DMS 273 (cell line): ENCODE results near the gene TTC38.
A peak's percentile ranks its signal among the peaks of the same experiment; 100 is the strongest.
"Not testable (repeated sequence)": the region's sequence is repeated elsewhere in the genome, so short reads cannot be mapped to it uniquely, and the experiment has no call there.

Experiments used
- DNase-seq: peaks from one replicate; lab custom pipeline; 2025; ENCODE audit not compliant: unreplicated experiment; lab: John Stamatoyannopoulos, UW

The TTC38 gene

GRCh38 chr22:46295277-46295971 is 27.6 kb downstream of the TTC38 start:
- no peak for DNase-seq

DNA sequence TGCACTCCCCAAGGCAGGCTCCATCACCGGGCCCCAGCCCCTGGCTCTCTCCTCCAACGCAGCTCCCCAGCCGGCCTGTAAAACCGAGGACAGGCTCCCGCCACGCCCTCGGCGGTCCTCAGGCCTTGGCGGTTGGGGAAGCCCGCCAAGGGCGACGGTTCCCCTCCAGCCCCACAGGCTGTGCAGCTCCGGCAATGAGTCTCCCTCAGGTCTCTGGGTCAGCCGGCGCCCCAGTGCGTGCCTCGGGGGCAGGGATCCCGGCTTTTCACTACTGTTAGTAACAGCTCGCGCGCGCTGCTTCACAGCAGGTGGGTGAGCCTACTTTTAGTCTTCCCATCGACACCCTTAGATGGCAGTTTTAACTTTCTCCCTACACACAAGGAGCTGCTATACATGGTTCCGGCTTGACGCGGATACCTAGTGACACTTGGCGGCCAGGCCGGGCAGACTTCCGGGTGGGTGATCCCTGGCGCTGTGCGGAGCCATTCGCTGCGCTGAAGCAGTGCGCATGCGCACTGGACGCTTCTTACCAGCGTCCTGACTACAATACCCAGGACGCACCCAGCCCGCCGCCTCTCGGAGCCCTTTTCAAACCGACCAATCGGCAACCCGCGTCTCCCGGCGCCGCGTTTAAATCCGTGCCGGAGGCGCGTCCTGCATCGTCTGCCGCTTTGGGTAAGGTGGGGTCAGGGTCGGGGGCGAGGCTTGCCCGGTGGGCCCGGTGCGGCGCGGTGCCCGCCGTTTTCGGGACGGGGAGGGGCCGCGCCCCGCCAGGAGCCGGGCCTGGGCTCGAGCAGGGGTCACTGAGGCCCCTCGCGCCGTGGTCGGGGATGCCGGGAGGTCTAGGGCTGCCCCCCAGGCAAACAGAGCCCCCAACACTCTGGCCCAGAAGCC is 28.7 kb downstream of the TTC38 start, which contains the start of gene GTSE1:
Gene GTSE1, plus strand, starts transcription at position 614 of the 894 bp plus-strand sequence. CDS start 531 bp downstream, outside the sequence.
- DNase-seq, result peak; percentile 98

- peak; percentile 62 for DNase-seq
Measured at GRCh38 chr22:46297151-46297812, 29.5 kb downstream of the TTC38 start.

DNA sequence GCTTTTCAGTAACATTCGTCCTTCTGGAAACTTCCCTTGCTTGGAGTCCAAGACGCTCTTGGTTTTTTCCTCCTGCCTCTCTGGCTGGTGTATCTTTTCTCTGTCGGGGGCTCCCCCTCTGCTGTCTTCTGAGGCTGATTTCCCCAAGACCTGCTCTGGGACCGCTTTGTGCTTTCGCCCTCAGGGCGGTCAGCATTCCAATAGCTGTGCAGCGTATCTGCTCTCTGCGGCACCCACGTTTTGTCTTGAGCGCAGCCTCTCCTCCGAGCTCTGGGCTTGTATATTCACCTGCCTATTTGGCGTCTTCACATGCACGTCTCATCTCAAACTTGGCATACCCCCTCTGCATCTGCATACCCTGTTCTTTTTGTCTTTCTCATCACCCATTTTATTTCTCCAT is 31.3 kb downstream of the TTC38 start:
- DNase-seq, result no peak

- no peak for DNase-seq
Measured at GRCh38 chr22:46300491-46300890, 32.7 kb downstream of the TTC38 start.

DNA sequence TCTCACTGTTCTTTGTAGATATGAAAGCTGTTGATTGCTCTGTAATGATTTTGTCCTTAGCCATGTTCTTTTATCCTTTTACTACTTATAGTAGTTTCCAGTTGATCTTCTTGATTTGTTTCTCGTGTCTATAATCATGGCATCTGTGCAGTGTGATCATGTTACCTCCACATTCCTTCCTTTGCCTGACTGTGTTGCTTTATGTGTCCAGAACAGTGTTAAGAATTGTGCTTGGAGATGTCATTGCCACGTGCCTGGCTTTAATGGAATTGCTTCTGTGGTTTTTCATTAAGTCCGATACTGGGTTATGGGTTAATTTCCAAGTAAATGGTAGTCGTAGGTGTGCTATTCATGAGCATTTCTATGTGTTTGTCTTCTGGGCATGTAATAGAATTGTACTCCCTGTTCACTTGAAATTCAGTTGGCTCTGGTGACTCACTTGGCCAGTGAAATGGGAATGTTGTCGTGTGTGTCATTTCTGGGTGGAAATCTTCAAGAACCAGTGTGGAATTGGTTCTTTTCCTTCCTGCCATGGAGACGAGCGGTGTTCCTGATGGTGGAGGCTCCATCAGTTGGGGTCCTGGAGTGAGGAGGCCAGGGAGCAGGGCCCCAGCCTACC is 35.6 kb downstream of the TTC38 start:
- no peak for DNase-seq

GRCh38 chr22:46308283-46308988 is 40.6 kb downstream of the TTC38 start:
- DNase-seq, result no peak

- no peak for DNase-seq
Measured at GRCh38 chr22:46309526-46310085, 41.8 kb downstream of the TTC38 start.

DNA sequence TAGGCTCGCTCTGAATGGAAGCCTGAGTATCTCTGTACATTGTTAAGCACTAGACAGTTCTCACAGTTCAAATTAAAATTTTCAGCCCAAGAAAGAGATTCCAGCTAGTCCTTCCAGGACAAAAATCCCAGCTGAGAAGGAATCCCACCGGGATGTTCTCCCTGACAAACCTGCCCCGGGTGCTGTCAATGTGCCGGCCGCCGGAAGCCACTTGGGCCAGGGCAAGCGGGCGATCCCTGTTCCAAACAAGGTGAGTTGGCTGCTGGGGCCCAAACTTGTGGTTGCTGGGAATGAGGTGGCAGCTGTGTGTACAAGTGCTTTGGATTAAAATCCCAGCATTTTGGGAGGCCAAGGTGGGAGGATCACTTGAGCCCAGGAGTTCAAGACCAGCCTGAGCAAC is 44.2 kb downstream of the TTC38 start:
- DNase-seq, result no peak

DNA sequence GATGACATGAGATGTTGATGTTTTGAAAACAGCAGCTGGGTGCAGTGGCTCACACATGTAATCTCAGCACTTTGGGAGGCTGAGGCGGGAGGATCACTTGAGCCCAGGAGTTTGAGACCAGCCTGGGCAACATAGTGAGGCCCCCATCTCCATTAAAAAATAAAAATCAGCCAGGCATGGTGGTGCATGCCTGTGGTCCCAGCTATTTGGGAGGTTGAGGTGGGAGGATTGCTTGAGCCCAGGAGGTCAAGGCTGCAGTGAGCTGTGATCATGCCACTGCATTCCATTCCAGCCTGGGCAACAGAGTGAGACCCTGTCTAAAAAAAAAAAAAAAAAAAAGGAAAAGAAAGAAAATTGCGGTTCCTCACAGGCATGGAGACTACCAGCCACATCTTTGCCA is 45.0 kb downstream of the TTC38 start:
- DNase-seq, result not testable (repeated sequence)

- DNase-seq, result no peak
Measured at GRCh38 chr22:46315976-46316375, 48.2 kb downstream of the TTC38 start.

- DNase-seq, result no peak
Measured at GRCh38 chr22:46317646-46318045, 49.8 kb downstream of the TTC38 start.

- DNase-seq, result no peak
Measured at GRCh38 chr22:46318576-46318975, 50.8 kb downstream of the TTC38 start.

GRCh38 chr22:46319319-46319718 is 51.5 kb downstream of the TTC38 start:
- DNase-seq, result no peak

DNA sequence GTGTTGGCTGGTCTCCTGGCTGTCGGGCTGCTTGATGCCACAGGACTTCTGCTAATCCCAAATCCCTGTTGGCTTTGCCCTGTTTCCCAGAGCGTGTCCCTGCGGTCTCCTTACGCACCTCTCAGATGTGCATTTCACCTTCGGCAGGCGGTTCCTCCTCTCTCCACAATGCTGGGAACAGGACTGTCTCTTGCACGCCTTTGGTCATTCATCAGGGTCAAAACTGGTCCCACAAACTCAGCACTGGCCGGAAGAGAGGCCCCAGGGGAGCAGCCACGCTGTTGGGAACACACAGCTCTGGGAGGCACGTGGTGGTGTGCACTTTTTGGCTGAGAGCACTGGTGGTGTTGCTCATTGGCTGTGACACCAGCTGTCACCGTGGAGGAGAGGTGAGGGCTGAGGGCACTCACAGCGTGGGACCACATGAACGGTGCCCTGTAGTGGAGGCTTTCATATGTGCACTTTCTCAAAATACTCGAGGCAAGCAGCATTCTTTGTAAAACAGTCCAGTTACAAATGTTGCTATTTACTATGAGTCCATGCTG is 52.4 kb downstream of the TTC38 start:
- DNase-seq, result no peak

GRCh38 chr22:46320716-46321386 is 53.0 kb downstream of the TTC38 start:
- DNase-seq, result no peak

- no peak for DNase-seq
Measured at GRCh38 chr22:46322711-46323110, 54.9 kb downstream of the TTC38 start.

DNA sequence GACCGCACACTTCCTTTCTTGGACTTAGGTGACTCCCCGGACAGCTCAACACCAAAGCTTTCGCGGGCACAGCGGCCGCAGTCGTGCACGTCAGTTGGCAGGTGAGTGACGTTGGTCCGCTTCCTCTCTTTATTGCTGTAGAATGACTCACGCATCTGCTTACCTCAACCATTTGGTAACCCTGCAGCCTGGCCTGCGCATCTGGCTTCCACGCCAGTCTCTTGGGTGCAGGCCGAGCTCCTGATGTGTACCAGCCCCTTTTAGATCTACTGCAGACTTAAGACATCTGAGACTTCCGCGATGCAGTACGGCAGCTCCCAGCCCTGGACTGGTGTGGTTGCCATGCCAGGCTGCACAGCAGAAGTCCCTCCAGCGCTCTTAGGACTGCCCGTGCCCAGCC is 55.4 kb downstream of the TTC38 start:
- DNase-seq, result no peak

DNA sequence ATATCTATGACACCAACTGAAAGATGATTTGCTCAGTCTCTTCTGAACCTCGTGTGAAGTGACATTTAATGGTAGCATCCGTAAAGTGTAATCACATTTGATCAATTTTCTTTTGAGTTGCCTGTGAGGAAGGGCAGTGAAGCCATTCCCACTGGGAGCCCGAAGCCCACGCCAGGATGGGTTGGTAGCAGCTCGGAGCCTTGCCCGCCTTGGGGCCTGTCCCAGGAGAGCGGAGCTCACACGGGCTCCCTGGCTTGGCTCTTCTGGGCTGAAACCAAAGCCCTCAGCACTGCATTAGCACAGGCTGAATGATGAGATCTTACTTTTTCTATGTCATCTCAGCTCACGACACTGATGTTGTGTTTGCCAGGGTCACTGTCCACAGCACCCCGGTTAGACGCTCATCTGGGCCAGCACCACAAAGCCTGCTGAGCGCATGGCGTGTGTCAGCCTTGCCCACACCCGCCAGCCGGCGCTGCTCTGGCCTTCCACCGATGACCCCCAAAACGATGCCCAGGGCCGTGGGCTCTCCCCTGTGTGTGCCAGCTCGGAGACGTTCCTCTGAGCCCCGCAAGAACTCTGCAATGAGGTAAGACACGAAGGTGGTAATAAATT is 58.4 kb downstream of the TTC38 start:
- no peak for DNase-seq
